Astrocyte (in vitro differentiated cells and primary cell): ENCODE results near the gene NECTIN3. TPM values are rescaled to one million over a fixed set of nuclear protein-coding genes. Genes with fewer than 3 reads are reported as not detected.

Experiments used
- DNase-seq: peaks from one replicate; pipeline ENCODE4 v3.0.0-alpha.2; 2010; ENCODE audit warnings: low read depth
- FAIRE-seq: peaks from 2 replicates; lab custom pipeline; 2011; peaks lifted over from hg19 to GRCh38; lab: Jason Lieb, UNC
- H2AFZ ChIP-seq: 2 replicates; pipeline ENCODE4 v1.6.0; 2012; ENCODE audit warnings: low read depth, low read length, inconsistent platforms
- H3K27ac ChIP-seq: 2 replicates; pipeline ENCODE4 v1.5.1; 2011; ENCODE audit warnings: low read depth, low read length, inconsistent platforms
- H3K27me3 ChIP-seq: 2 replicates; pipeline ENCODE4 v1.6.0; 2011; ENCODE audit warnings: low read length, inconsistent platforms; ENCODE audit not compliant: insufficient read depth
- H3K36me3 ChIP-seq: 2 replicates; pipeline ENCODE4 v1.5.1; 2011; ENCODE audit warnings: low read length, inconsistent platforms; ENCODE audit not compliant: insufficient read depth
- H3K4me1 ChIP-seq: 2 replicates; pipeline ENCODE4 v1.5.1; 2011; ENCODE audit warnings: low read length, inconsistent platforms; ENCODE audit not compliant: insufficient read depth
- H3K4me2 ChIP-seq: 2 replicates; pipeline ENCODE4 v1.6.0; 2012; ENCODE audit warnings: low read length, inconsistent platforms
- H3K4me3 ChIP-seq: 2 replicates; pipeline ENCODE4 v1.5.1; 2011; ENCODE audit warnings: low read depth, mild to moderate bottlenecking, low read length, inconsistent platforms; ENCODE audit not compliant: insufficient read depth
- H3K79me2 ChIP-seq: 2 replicates; pipeline ENCODE4 v1.6.0; 2012; ENCODE audit warnings: mild to moderate bottlenecking, low read length, inconsistent platforms; ENCODE audit not compliant: insufficient read depth
- H3K9ac ChIP-seq: 2 replicates; pipeline ENCODE4 v1.6.0; 2012; ENCODE audit warnings: mild to moderate bottlenecking, low read length, inconsistent platforms
- H3K9me3 ChIP-seq: 2 replicates; pipeline ENCODE4 v1.5.1; 2012; ENCODE audit warnings: low read depth, mild to moderate bottlenecking, low read length, inconsistent platforms; ENCODE audit not compliant: insufficient read depth
- H4K20me1 ChIP-seq: 2 replicates; pipeline ENCODE4 v1.6.0; 2012; ENCODE audit warnings: low read length, inconsistent platforms; ENCODE audit not compliant: insufficient read depth
- H3K27ac Mint-ChIP-seq: one replicate; pipeline ENCODE4 v1.8.0; 2021; ENCODE audit warnings: mild to moderate bottlenecking, mixed read lengths; ENCODE audit not compliant: unreplicated experiment
- H3K27me3 Mint-ChIP-seq: one replicate; pipeline ENCODE4 v1.8.0; 2021; ENCODE audit warnings: low read depth, mixed read lengths; ENCODE audit not compliant: unreplicated experiment
- H3K36me3 Mint-ChIP-seq: one replicate; pipeline ENCODE4 v1.8.0; 2021; ENCODE audit warnings: low read depth, mixed read lengths; ENCODE audit not compliant: unreplicated experiment
- H3K4me1 Mint-ChIP-seq: one replicate; pipeline ENCODE4 v1.8.0; 2021; ENCODE audit warnings: low read depth, mixed read lengths; ENCODE audit not compliant: unreplicated experiment
- H3K4me3 Mint-ChIP-seq: one replicate; pipeline ENCODE4 v1.8.0; 2021; ENCODE audit warnings: mild to moderate bottlenecking, moderate library complexity, mixed read lengths; ENCODE audit not compliant: unreplicated experiment
- H3K9me3 Mint-ChIP-seq: one replicate; pipeline ENCODE4 v1.8.0; 2021; ENCODE audit warnings: mild to moderate bottlenecking, mixed read lengths; ENCODE audit not compliant: unreplicated experiment
- EZH2 ChIP-seq: IDR thresholded peaks from 2 replicates; pipeline ENCODE4 v1.6.1; 2012; ENCODE audit warnings: mild to moderate bottlenecking, low read length, inconsistent platforms; ENCODE audit not compliant: insufficient read depth
- total RNA-seq: library from RNA; stranded (reverse); gene quantifications from 2 replicates; pipeline ENCODE4 v1.2.1, GENCODE V29; 2021
- TF ChIP-seq, protein P1 (sequence below): IDR thresholded peaks from 2 replicates; pipeline ENCODE4 v1.5.1; 2011; ENCODE audit warnings: low read depth, mild to moderate bottlenecking, inconsistent platforms, low read length, moderate library complexity; ENCODE audit not compliant: insufficient read depth

The NECTIN3 gene
- total RNA-seq, 1 donor from 2014 or later, result 67.1 TPM

DNA sequence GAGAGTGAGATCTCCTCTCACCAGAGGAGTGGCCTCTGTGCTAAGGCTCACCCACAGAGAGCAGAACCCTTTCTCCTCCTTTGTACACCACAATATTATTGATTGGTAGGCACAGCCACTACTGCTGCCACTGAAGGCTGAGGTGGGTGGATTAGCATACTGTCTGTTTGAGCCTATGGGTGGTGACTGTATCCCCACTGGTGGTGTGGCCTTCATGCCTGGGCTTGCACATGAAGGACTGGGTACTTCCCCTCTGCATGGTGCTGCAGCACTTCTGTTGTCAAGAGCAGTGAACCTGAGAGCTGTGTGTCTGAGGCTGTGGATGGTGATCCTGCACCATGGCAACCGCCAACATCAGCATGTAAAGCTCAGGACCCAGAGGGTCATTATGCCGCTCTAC, 35.7 kb upstream of the NECTIN3 start:
- FAIRE-seq (no peak), DNase-seq (no peak)
- Mint-ChIP-seq H3K27me3 (no peaks in the 10 kb centered on the region), H3K36me3 (no peaks in the 10 kb centered on the region), H3K4me1 (no peaks in the 10 kb centered on the region), H3K4me3 (no peak overlapping the region), H3K9me3 (no peaks in the 10 kb centered on the region), H3K27ac (no peak overlapping the region)
- Histone ChIP-seq H3K9me3 (no peaks in the 10 kb centered on the region), H2AFZ (no peak overlapping the region), H3K27me3 (no peaks in the 10 kb centered on the region), H3K27ac (no peak overlapping the region), H3K36me3 (no peaks in the 10 kb centered on the region), H4K20me1 (no peaks in the 10 kb centered on the region), H3K4me1 (no peaks in the 10 kb centered on the region), H3K4me3 (no peak overlapping the region), H3K9ac (no peak overlapping the region), H3K79me2 (no peaks in the 10 kb centered on the region), H3K4me2 (no peak overlapping the region)
- TF ChIP-seq, protein P1, sequence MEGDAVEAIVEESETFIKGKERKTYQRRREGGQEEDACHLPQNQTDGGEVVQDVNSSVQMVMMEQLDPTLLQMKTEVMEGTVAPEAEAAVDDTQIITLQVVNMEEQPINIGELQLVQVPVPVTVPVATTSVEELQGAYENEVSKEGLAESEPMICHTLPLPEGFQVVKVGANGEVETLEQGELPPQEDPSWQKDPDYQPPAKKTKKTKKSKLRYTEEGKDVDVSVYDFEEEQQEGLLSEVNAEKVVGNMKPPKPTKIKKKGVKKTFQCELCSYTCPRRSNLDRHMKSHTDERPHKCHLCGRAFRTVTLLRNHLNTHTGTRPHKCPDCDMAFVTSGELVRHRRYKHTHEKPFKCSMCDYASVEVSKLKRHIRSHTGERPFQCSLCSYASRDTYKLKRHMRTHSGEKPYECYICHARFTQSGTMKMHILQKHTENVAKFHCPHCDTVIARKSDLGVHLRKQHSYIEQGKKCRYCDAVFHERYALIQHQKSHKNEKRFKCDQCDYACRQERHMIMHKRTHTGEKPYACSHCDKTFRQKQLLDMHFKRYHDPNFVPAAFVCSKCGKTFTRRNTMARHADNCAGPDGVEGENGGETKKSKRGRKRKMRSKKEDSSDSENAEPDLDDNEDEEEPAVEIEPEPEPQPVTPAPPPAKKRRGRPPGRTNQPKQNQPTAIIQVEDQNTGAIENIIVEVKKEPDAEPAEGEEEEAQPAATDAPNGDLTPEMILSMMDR, result no peak
- no peak for TF ChIP-seq EZH2

GRCh38 chr3:111040959-111041358, 30.7 kb upstream of the NECTIN3 start:
- no peak overlapping the region for H3K4me3 Mint-ChIP-seq
- no peak for FAIRE-seq
- Histone ChIP-seq H3K79me2 (no peaks in the 10 kb centered on the region), H3K36me3 (no peaks in the 10 kb centered on the region), H2AFZ (no peak overlapping the region), H3K4me1 (no peaks in the 10 kb centered on the region), H3K27ac (no peak overlapping the region), H3K9ac (no peak overlapping the region), H3K4me2 (no peak overlapping the region), H3K9me3 (no peaks in the 10 kb centered on the region), H4K20me1 (no peaks in the 10 kb centered on the region), H3K4me3 (no peak overlapping the region), H3K27me3 (no peaks in the 10 kb centered on the region)
- H3K36me3 Mint-ChIP-seq, result no peaks in the 10 kb centered on the region
- no peak for DNase-seq
- H3K4me1 Mint-ChIP-seq, result peaks cover 9% of the 10 kb centered on the region
- no peak overlapping the region for H3K27ac Mint-ChIP-seq
- H3K27me3 Mint-ChIP-seq, result no peaks in the 10 kb centered on the region
- TF ChIP-seq, protein P1, result no peak
- no peak for TF ChIP-seq EZH2
- peaks cover 2% of the 10 kb centered on the region for H3K9me3 Mint-ChIP-seq

GRCh38 chr3:111045564-111045963, 26.1 kb upstream of the NECTIN3 start:
- H3K4me3 ChIP-seq, result no peak overlapping the region
- DNase-seq (peak; percentile 21), FAIRE-seq (no peak)
- H2AFZ ChIP-seq, result no peak overlapping the region
- no peaks in the 10 kb centered on the region for H3K27me3 ChIP-seq
- H3K9me3 Mint-ChIP-seq, result peaks cover 2% of the 10 kb centered on the region
- H3K36me3 Mint-ChIP-seq, result no peaks in the 10 kb centered on the region
- H3K4me3 Mint-ChIP-seq, result no peak overlapping the region
- peak overlapping the region; percentile 69 for H3K27ac Mint-ChIP-seq
- H3K9me3 ChIP-seq, result no peaks in the 10 kb centered on the region
- peaks cover 9% of the 10 kb centered on the region for H3K4me1 Mint-ChIP-seq
- H3K36me3 ChIP-seq, result no peaks in the 10 kb centered on the region
- H4K20me1 ChIP-seq, result no peaks in the 10 kb centered on the region
- H3K27me3 Mint-ChIP-seq, result no peaks in the 10 kb centered on the region
- H3K79me2 ChIP-seq, result no peaks in the 10 kb centered on the region
- H3K4me1 ChIP-seq, result no peaks in the 10 kb centered on the region
- no peak overlapping the region for H3K9ac ChIP-seq
- TF ChIP-seq, protein P1, result no peak
- no peak for TF ChIP-seq EZH2
- H3K4me2 ChIP-seq, result no peak overlapping the region
- H3K27ac ChIP-seq, result no peak overlapping the region
